OCI-LY1 (cell line): Measurements from ENCODE around the gene MYOZ3.

Experiments
- H2AFZ ChIP-seq: fragments of 200-600 bp; sonication (generic), shearing (Covaris generic); 2 replicates; pipeline ENCODE4 v1.6.0; 2014; ENCODE audit warnings: antibody characterized with exemption, mild to moderate bottlenecking, low read length
- H3F3A ChIP-seq: fragments of 200-600 bp; sonication (generic), shearing (Covaris generic); 2 replicates; pipeline ENCODE4 v1.6.0; 2014; ENCODE audit warnings: mild to moderate bottlenecking, antibody characterized with exemption, low read length, moderate library complexity; ENCODE audit not compliant: insufficient read depth
- H3K27ac ChIP-seq: fragments of 200-600 bp; sonication (generic); 2 replicates; pipeline ENCODE4 v1.5.1; 2014; ENCODE audit warnings: low read length, mixed run types, mild to moderate bottlenecking, low read depth; ENCODE audit not compliant: poor library complexity, severe bottlenecking
- H3K27me3 ChIP-seq: fragments of 200-600 bp; sonication (generic); 2 replicates; pipeline ENCODE4 v1.6.0; 2014; ENCODE audit warnings: antibody characterized with exemption, mild to moderate bottlenecking, low read length, moderate library complexity; ENCODE audit not compliant: insufficient read depth
- H3K36me3 ChIP-seq: fragments of 200-600 bp; sonication (generic); 2 replicates; pipeline ENCODE4 v1.6.1; 2014; ENCODE audit warnings: mild to moderate bottlenecking, antibody characterized with exemption, low read length, moderate library complexity, mixed read lengths; ENCODE audit not compliant: insufficient read depth
- H3K4me1 ChIP-seq: fragments of 200-600 bp; sonication (generic); 2 replicates; pipeline ENCODE4 v1.5.1; 2014; ENCODE audit warnings: mild to moderate bottlenecking, low read length, moderate library complexity; ENCODE audit not compliant: insufficient read depth, severe bottlenecking
- H3K4me2 ChIP-seq: fragments of 200-600 bp; sonication (generic), shearing (Covaris generic); 2 replicates; pipeline ENCODE4 v1.6.1; 2014; ENCODE audit warnings: low read length
- H3K4me3 ChIP-seq: fragments of 200-600 bp; sonication (generic); 2 replicates; pipeline ENCODE4 v1.5.1; 2014; ENCODE audit warnings: low read length, low read depth, mild to moderate bottlenecking, mixed read lengths; ENCODE audit not compliant: poor library complexity, severe bottlenecking
- H3K79me2 ChIP-seq: fragments of 200-600 bp; shearing (Covaris generic); 2 replicates; pipeline ENCODE4 v1.6.1; 2016; ENCODE audit warnings: mixed run types, low read length, mixed read lengths; ENCODE audit not compliant: insufficient read depth
- H3K9ac ChIP-seq: fragments of 200-600 bp; sonication (generic), shearing (Covaris generic); 2 replicates; pipeline ENCODE4 v1.6.1; 2014; ENCODE audit warnings: mild to moderate bottlenecking, low read length, mixed read lengths
- H3K9me2 ChIP-seq: fragments of 200-600 bp; sonication (generic), shearing (Covaris generic); 2 replicates; pipeline ENCODE4 v1.6.1; 2014; ENCODE audit warnings: low read depth, mild to moderate bottlenecking, low read length, mixed read lengths
- H3K9me3 ChIP-seq: fragments of 200-600 bp; shearing (Covaris generic); 2 replicates; pipeline ENCODE4 v1.6.1; 2014; ENCODE audit warnings: low read length, mixed read lengths
- H4K20me1 ChIP-seq: fragments of 200-600 bp; sonication (generic), shearing (Covaris generic); 2 replicates; pipeline ENCODE4 v1.6.0; 2016; ENCODE audit warnings: mild to moderate bottlenecking, low read length; ENCODE audit not compliant: insufficient read depth
- EZH2 ChIP-seq: fragments of 200-600 bp; sonication (generic), shearing (Covaris generic); IDR thresholded peaks from 2 replicates; pipeline ENCODE4 v1.8.0; 2017; ENCODE audit warnings: borderline replicate concordance, mixed run types, mild to moderate bottlenecking, antibody characterized with exemption, low read length, moderate library complexity, mixed read lengths
- TF ChIP-seq, protein P1 (sequence below): fragments of 200-600 bp; sonication (generic), shearing (Covaris generic); IDR thresholded peaks from 2 replicates; pipeline ENCODE4 v1.5.1; 2017; ENCODE audit warnings: mild to moderate bottlenecking, antibody characterized with exemption, low read length, moderate library complexity, mixed read lengths

Gene MYOZ3

DNA sequence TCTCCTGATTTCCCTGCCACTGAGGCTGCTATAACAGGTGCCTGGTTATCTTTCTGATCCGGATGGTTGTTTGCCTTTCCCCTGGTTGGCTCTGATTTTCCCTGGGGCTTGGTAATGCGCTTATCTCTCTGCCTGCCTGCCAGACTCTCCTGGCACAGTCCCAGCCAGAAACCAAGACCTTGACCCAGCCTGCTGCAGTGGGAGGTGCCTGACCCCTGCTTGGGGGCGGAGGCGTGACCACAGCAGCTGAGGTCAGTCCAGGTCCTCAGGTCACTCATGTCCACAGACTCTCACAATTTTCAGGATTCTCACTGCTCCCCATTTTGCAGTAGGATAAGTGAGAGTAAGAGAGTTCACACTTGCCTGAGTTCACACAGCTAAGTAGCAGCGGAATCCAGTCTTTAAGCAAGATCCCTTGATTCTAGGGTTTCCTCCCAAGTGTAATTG, 45.0 kb upstream of the MYOZ3 start:
- Histone ChIP-seq H3K36me3 (no peaks in the 10 kb centered on the region), H3K9me3 (no peaks in the 10 kb centered on the region), H3F3A (no peaks in the 10 kb centered on the region), H3K4me3 (no peak overlapping the region), H4K20me1 (no peaks in the 10 kb centered on the region), H2AFZ (no peak overlapping the region), H3K27me3 (peaks cover 5% of the 10 kb centered on the region; the same call in 1 of the 2 replicates), H3K4me1 (no peaks in the 10 kb centered on the region), H3K27ac (no peak overlapping the region), H3K9ac (no peak overlapping the region), H3K9me2 (no peaks in the 10 kb centered on the region), H3K4me2 (no peak overlapping the region), H3K79me2 (no peaks in the 10 kb centered on the region)
- no peak for TF ChIP-seq EZH2
- TF ChIP-seq, protein P1, sequence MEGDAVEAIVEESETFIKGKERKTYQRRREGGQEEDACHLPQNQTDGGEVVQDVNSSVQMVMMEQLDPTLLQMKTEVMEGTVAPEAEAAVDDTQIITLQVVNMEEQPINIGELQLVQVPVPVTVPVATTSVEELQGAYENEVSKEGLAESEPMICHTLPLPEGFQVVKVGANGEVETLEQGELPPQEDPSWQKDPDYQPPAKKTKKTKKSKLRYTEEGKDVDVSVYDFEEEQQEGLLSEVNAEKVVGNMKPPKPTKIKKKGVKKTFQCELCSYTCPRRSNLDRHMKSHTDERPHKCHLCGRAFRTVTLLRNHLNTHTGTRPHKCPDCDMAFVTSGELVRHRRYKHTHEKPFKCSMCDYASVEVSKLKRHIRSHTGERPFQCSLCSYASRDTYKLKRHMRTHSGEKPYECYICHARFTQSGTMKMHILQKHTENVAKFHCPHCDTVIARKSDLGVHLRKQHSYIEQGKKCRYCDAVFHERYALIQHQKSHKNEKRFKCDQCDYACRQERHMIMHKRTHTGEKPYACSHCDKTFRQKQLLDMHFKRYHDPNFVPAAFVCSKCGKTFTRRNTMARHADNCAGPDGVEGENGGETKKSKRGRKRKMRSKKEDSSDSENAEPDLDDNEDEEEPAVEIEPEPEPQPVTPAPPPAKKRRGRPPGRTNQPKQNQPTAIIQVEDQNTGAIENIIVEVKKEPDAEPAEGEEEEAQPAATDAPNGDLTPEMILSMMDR: no peak

DNA sequence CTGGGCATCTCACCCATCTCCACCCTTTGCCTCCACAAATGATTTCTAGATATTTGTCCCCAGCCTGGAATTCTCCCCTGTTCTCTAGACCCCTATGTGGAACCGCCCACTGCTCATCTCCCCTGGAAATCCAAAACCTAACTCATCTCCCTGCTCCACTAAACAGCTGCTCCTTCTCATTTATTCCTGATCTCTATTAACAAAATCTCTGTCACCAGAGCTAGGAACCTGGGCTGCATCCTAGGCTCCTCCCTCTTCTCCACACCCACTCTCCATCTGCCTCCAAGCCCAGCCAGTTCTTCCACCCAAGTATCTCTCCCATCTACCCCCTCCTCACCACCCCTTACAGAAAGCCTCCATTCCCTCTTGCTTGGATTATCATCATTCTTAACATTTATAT, 44.5 kb upstream of the MYOZ3 start:
- H3K9me2 ChIP-seq: no peaks in the 10 kb centered on the region
- H3K27ac ChIP-seq: no peak overlapping the region
- H3K4me1 ChIP-seq: no peaks in the 10 kb centered on the region
- H2AFZ ChIP-seq: no peak overlapping the region
- TF ChIP-seq EZH2: no peak
- TF ChIP-seq, protein P1: no peak
- H3K4me3 ChIP-seq: no peak overlapping the region
- H3K4me2 ChIP-seq: no peak overlapping the region
- no peak overlapping the region for H3K9ac ChIP-seq
- H3K27me3 ChIP-seq: peaks cover 5% of the 10 kb centered on the region; the same call in 1 of the 2 replicates
- no peaks in the 10 kb centered on the region for H3F3A ChIP-seq
- no peaks in the 10 kb centered on the region for H3K79me2 ChIP-seq
- no peaks in the 10 kb centered on the region for H3K36me3 ChIP-seq
- no peaks in the 10 kb centered on the region for H4K20me1 ChIP-seq
- no peaks in the 10 kb centered on the region for H3K9me3 ChIP-seq

GRCh38 chr5:150618163-150618562, 42.9 kb upstream of the MYOZ3 start:
- no peak overlapping the region for H3K4me3 ChIP-seq
- no peak for TF ChIP-seq EZH2
- TF ChIP-seq, protein P1: no peak
- no peak overlapping the region for H3K9ac ChIP-seq
- H2AFZ ChIP-seq: no peak overlapping the region
- no peaks in the 10 kb centered on the region for H3F3A ChIP-seq
- H3K4me2 ChIP-seq: no peak overlapping the region
- H3K79me2 ChIP-seq: no peaks in the 10 kb centered on the region
- no peaks in the 10 kb centered on the region for H4K20me1 ChIP-seq
- H3K36me3 ChIP-seq: no peaks in the 10 kb centered on the region
- H3K4me1 ChIP-seq: no peaks in the 10 kb centered on the region
- peaks cover 5% of the 10 kb centered on the region; the same call in 1 of the 2 replicates for H3K27me3 ChIP-seq
- H3K27ac ChIP-seq: no peak overlapping the region
- H3K9me3 ChIP-seq: no peaks in the 10 kb centered on the region
- no peaks in the 10 kb centered on the region for H3K9me2 ChIP-seq
